A549 treated with AZD9567 at 1 μM for 4 hours (cell line): ENCODE measurements around the gene MTF1. TPM values are rescaled to one million over a fixed set of nuclear protein-coding genes. Genes with fewer than 3 reads are reported as not detected.

Source experiments
- total RNA-seq: library from RNA; stranded (reverse); fragments of 200-300 nt; extraction: Qiagen RNA extraction; gene quantifications from 5 replicates; pipeline ENCODE4 v1.2.3, GENCODE V29; 2022; ENCODE audit not compliant: insufficient read depth

The MTF1 gene
- 4.5 to 5.0 TPM (median 4.8 TPM) in 5 replicates for total RNA-seq

GRCh38 chr1:37859507-37860345, at the start of gene MTF1:
Gene MTF1, minus strand, starts transcription at chr1:37859592. Its CDS starts 1,934 bp downstream, at chr1:37857658.

GRCh38 chr1:37807555-37808368, 51.6 kb downstream of the MTF1 start, which contains the start of the genes C1orf122 and YRDC:
Gene C1orf122, plus strand, starts transcription at chr1:37807790. Its CDS starts 615 bp downstream, at chr1:37808405.
Gene YRDC, minus strand, starts transcription at chr1:37808208. Its CDS starts 28 bp downstream, at chr1:37808180.

DNA sequence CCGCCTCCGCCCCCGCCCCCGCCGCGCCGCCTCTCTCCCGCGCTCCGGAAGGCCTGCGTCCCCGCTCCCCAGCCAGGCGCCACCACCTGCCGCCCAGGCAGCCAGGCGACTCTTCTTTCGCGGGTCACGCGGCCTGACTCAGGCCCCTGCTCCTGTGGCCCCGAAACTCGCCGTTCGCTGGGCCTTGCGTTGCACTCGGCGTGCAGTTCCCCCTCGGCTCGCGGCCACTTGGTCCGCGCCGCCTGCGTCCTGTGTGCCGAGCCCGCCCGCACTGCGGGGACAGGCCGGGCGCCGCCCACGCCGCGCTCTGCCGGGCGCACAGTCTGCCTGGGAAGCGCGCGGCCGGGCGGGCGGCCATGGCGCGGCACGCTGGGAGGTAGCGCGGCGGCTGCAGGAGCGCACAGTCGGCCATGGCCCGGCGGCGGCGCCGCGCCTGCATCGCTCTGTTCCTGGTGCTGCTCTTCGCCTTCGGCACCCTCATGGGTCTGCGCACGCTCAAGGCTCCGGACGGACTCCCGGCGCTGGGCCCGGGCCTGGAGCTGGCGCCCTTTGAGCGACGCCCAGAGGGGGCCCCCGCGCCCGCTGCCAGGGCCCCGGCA, 65.5 kb downstream of the MTF1 start, which contains the start of gene MANEAL:
MANEAL (plus strand) TSS at position 75 of the 599 bp plus-strand sequence; CDS start at position 411, 336 bp downstream.

DNA sequence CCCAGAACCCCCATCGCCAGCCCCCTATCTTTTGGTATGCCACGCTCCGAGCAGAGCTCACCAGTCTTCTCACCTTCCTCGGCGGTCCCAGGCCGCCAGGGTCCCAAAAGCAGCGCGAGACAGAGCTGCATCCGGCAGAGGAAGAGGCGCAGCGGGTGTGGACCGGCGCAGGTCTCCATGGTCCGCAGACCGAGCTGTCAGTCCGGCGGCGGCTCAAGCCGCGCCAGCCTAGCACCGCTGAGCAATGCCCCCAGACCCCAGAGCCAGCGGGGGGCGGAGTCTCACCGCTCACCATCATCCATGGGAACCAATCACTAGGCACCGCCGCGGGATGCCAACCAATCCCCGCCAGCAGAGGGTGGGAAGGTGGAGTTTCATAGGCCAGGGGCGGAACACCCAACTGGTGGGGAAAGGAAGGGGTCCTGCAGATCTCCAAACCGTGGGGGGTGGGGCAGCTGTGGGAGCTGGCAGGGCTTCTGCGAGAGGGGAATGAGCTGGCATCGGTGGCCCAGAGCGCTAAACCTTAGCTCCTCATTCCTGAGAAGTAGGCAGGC, 94.4 kb downstream of the MTF1 start, which contains the start of gene EPHA10:
EPHA10 (minus strand) TSS at position 233 of the 554 bp plus-strand sequence; CDS start at position 179, 54 bp downstream.

Other genes starting within 250 kb of the MTF1 start
- gene RSPO1, start 224.7 kb downstream of the MTF1 start, total RNA-seq = 0.07 to 0.11 TPM (median 0.10 TPM) in 4 of 5 replicates, not detected in the other
- gene CDCA8, start 167.1 kb downstream of the MTF1 start, total RNA-seq = 46.1 to 57.9 TPM (median 49.3 TPM) in 5 replicates
- gene EPHA10, start 94.5 kb downstream of the MTF1 start, total RNA-seq = 1.0 to 1.4 TPM (median 1.2 TPM) in 5 replicates
- 19.5 to 24.3 TPM (median 23.9 TPM) in 5 replicates for gene MANEAL, start 65.7 kb downstream of the MTF1 start, total RNA-seq
- gene C1orf122, start 51.8 kb downstream of the MTF1 start, total RNA-seq = 26.3 to 63.4 TPM (median 58.0 TPM) in 5 replicates
- 13.0 to 19.0 TPM (median 17.8 TPM) in 5 replicates for gene YRDC, start 51.4 kb downstream of the MTF1 start, total RNA-seq
- gene INPP5B, start 87.5 kb upstream of the MTF1 start, total RNA-seq = 4.0 to 6.1 TPM (median 4.1 TPM) in 5 replicates
- 48.6 to 71.7 TPM (median 51.2 TPM) in 5 replicates for gene SF3A3, start 130.4 kb upstream of the MTF1 start, total RNA-seq
- gene FHL3, start 145.9 kb upstream of the MTF1 start, total RNA-seq = 6.2 to 8.9 TPM (median 7.7 TPM) in 5 replicates
- gene UTP11, start 153.1 kb upstream of the MTF1 start, total RNA-seq = 37.9 to 72.9 TPM (median 42.0 TPM) in 5 replicates
- 0.10 to 0.13 TPM in 2 of 5 replicates, not detected in the others for gene POU3F1, start 187.2 kb upstream of the MTF1 start, total RNA-seq